Caki2 (cell line): Measurements from ENCODE around the gene MGME1. TPM values are rescaled to one million over a fixed set of nuclear protein-coding genes. Genes with fewer than 3 reads are reported as not detected.

Experiments used
- DNase-seq: peaks from one replicate; pipeline ENCODE4 v3.0.0-alpha.2; 2015; ENCODE audit warnings: low read depth
- in situ Hi-C: cut with HindIII; loops from 2 replicates; pipeline ENCODE4 v1.10.0; 2016; ENCODE audit warnings: low sequenced_read_pairs, low pct_unique_long_range_greater_than_20kb, mixed read lengths
- total RNA-seq: library from RNA; depleted of rRNA; stranded (reverse); fragments of >200 nt; shearing (Covaris generic); gene quantifications from 2 replicates; pipeline ENCODE4 v1.2.3, GENCODE V29; 2014; ENCODE audit warnings: low replicate concordance; rRNA removed

MGME1 gene
- total RNA-seq, 1 experiment from 2014 or later, result 36.9 TPM

GRCh38 chr20:18032977-18033892, 64.4 kb downstream of the MGME1 start:
- DNase-seq, result no peak
- in situ Hi-C loops, result no loop called here

- in situ Hi-C loops, result no loop called here
- no peak for DNase-seq
Observed at GRCh38 chr20:18034039-18034438, 65.2 kb downstream of the MGME1 start.

GRCh38 chr20:18039063-18039462, 70.2 kb downstream of the MGME1 start:
- in situ Hi-C loops, result no loop called here

More at GRCh38 chr20:18039063-18039462, 70.2 kb downstream of the MGME1 start:
- no peak for DNase-seq

Other genes with a start within 250 kb of the MGME1 start
- gene SNX5, start 224 bp upstream of the MGME1 start, total RNA-seq, result 132 and 137 TPM in 2 replicates
- gene OVOL2, start 88.9 kb downstream of the MGME1 start, total RNA-seq, result 0.17 and 1.8 TPM in 2 replicates
- gene KAT14, start 168.8 kb downstream of the MGME1 start, total RNA-seq, result 22.3 and 22.5 TPM in 2 replicates
- gene PET117, start 168.8 kb downstream of the MGME1 start, total RNA-seq, result 13.0 and 24.9 TPM in 2 replicates